Activated B cell treated with CpG ODN at 0.5 μM for 24 hours (primary cell): ENCODE data around the gene HIVEP3. TPM values are rescaled to one million over a fixed set of nuclear protein-coding genes. Genes with fewer than 3 reads are reported as not detected.

Experiments used
- ATAC-seq: fragments of 200-7000 bp; cut with Tn5 transposase; one replicate; pipeline ENCODE4 v1.10.0; 2021; ENCODE audit warnings: low read depth, mild to moderate bottlenecking, moderate library complexity
- CTCF ChIA-PET: fragments of 350-600 bp; sonication (Branson Sonifier 250); formaldehyde crosslinking; loops from one replicate; lab custom pipeline; 2021; ENCODE audit warnings: antibody characterized with exemption; lab: Charles Lee
- POLR2A ChIA-PET: fragments of 350-600 bp; sonication (Branson Sonifier 250); formaldehyde crosslinking; loops from one replicate; lab custom pipeline; 2021; ENCODE audit warnings: antibody characterized with exemption; lab: Charles Lee
- DNase-seq: peaks from one replicate; pipeline ENCODE4 v3.0.0; 2022
- H3K27ac Mint-ChIP-seq: one replicate; pipeline ENCODE4 v1.8.0; 2020; ENCODE audit warnings: mixed read lengths
- H3K27me3 Mint-ChIP-seq: one replicate; pipeline ENCODE4 v1.8.0; 2021; ENCODE audit warnings: mixed read lengths
- H3K36me3 Mint-ChIP-seq: one replicate; pipeline ENCODE4 v1.8.0; 2021; ENCODE audit warnings: low read depth, mixed read lengths
- H3K4me1 Mint-ChIP-seq: one replicate; pipeline ENCODE4 v1.8.0; 2021; ENCODE audit warnings: mixed read lengths
- H3K4me3 Mint-ChIP-seq: one replicate; pipeline ENCODE4 v1.8.0; 2020; ENCODE audit warnings: mild to moderate bottlenecking, mixed read lengths
- H3K9me3 Mint-ChIP-seq: one replicate; pipeline ENCODE4 v1.8.0; 2020; ENCODE audit warnings: mixed read lengths
- CTCF ChIP-seq: fragments of 200-600 bp; IDR thresholded peaks from one replicate; pipeline ENCODE4 v1.8.0; 2022; ENCODE audit warnings: antibody characterized with exemption, mild to moderate bottlenecking
- intact Hi-C: fragments of 100-400 bp; cut with micrococcal nuclease; formaldehyde crosslinking; loops from one replicate; pipeline ENCODE4 v1.15.1; 2024
- total RNA-seq: library from RNA; stranded (reverse); gene quantifications from 2 replicates; pipeline ENCODE4 v1.2.3, GENCODE V29; 2022

Gene HIVEP3
- total RNA-seq, 1 donor from 2014 or later, result 14.4 TPM

DNA sequence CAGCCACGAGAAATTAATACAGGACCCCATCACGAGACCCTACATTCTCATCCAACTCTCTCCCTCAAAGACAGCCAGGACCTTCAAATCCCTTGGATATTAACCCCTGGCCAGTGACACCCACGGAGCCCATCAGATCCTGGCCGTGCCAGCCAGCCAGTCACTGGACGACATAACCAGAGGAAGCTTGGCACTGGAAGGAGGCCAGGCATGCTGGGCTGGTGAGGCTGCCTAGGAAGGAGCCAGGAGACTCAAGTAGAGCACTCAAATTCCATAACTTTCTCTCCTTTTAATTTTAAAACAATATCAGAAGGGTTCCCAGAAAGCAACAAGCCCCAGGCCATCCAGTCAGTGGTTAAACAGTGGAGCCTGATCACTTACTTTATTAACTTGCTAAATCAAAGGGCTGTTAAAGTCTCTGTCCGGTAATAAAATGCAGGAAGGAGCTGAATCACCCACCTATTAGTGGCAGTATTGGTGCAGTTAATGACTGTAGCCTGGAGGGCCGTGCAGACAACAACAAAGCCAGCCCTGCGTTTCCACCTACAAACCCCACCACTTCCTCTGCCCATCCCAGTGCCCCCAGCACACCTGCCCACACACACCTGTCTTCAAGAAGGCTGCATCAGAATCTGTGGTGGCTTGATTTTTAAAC lies 78.0 kb downstream of the HIVEP3 start:
- peaks cover 1% of the 10 kb centered on the region for H3K27me3 Mint-ChIP-seq
- no peak overlapping the region for H3K27ac Mint-ChIP-seq
- ChIA-PET POLR2A (no interaction called here), CTCF (no interaction called here)
- intact Hi-C loops, result no loop called here
- ATAC-seq (no peak), DNase-seq (no peak)
- H3K4me1 Mint-ChIP-seq, result peaks cover 5% of the 10 kb centered on the region
- H3K36me3 Mint-ChIP-seq, result no peaks in the 10 kb centered on the region
- H3K9me3 Mint-ChIP-seq, result no peaks in the 10 kb centered on the region
- no peak overlapping the region for H3K4me3 Mint-ChIP-seq
- no peak for TF ChIP-seq CTCF

DNA sequence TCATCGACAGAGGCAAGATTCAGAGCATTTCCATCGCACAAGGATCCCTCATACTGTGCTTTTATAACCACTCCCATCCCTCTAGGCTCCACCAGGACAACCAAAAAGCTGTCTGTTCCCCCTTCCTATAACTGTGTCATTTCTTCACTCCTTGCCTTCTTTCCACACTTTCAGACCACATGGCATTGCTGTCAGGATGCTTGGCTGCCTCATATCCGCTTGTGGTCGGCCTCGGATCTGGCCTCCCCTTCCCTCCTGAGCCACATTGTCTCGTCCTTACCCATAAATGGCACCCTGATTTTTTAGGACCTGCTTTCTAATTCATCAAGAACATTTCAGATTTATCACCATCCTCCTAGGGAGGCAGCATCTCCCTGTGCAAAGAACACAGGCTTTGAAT lies 80.5 kb downstream of the HIVEP3 start:
- Mint-ChIP-seq H3K27ac (no peak overlapping the region), H3K27me3 (peaks cover 1% of the 10 kb centered on the region), H3K4me3 (no peak overlapping the region), H3K4me1 (peaks cover 5% of the 10 kb centered on the region), H3K9me3 (no peaks in the 10 kb centered on the region), H3K36me3 (no peaks in the 10 kb centered on the region)
- no peak for TF ChIP-seq CTCF
- CTCF ChIA-PET, result no interaction called here
- POLR2A ChIA-PET, result no interaction called here
- ATAC-seq, result no peak
- intact Hi-C loops, result no loop called here
- DNase-seq, result no peak

DNA sequence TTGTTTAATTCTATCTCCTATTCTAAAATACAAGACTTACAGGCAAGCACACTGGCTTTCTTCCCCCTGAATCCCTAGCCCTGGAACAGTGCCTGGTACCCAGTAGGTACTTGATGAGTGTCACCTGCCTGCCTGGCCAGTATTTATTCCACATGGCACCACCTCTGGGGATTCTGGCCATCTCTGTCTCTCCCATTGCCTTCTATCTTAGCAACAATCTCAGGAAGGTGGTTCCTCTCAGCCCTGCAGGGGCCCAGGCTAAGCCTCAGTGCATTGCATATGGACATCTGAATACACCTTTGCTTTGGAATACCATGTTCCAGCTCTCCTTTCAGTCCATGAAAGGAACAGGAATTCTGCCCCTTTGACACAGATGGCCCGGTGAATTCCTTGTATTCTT lies 81.0 kb downstream of the HIVEP3 start:
- Mint-ChIP-seq H3K9me3 (no peaks in the 10 kb centered on the region), H3K27ac (no peak overlapping the region), H3K27me3 (peaks cover 1% of the 10 kb centered on the region), H3K4me1 (peaks cover 5% of the 10 kb centered on the region), H3K36me3 (no peaks in the 10 kb centered on the region), H3K4me3 (no peak overlapping the region)
- DNase-seq (no peak), ATAC-seq (no peak)
- POLR2A ChIA-PET, result no interaction called here
- CTCF ChIA-PET, result no interaction called here
- intact Hi-C loops, result no loop called here
- TF ChIP-seq CTCF, result no peak

GRCh38 chr1:41835485-41835884 lies 83.2 kb downstream of the HIVEP3 start:
- Mint-ChIP-seq H3K4me3 (no peak overlapping the region), H3K27me3 (peaks cover 1% of the 10 kb centered on the region), H3K4me1 (no peaks in the 10 kb centered on the region), H3K36me3 (no peaks in the 10 kb centered on the region), H3K9me3 (no peaks in the 10 kb centered on the region), H3K27ac (no peak overlapping the region)
- intact Hi-C loops, result no loop called here
- ATAC-seq (no peak), DNase-seq (no peak)
- ChIA-PET POLR2A (no interaction called here), CTCF (no interaction called here)
- no peak for TF ChIP-seq CTCF

DNA sequence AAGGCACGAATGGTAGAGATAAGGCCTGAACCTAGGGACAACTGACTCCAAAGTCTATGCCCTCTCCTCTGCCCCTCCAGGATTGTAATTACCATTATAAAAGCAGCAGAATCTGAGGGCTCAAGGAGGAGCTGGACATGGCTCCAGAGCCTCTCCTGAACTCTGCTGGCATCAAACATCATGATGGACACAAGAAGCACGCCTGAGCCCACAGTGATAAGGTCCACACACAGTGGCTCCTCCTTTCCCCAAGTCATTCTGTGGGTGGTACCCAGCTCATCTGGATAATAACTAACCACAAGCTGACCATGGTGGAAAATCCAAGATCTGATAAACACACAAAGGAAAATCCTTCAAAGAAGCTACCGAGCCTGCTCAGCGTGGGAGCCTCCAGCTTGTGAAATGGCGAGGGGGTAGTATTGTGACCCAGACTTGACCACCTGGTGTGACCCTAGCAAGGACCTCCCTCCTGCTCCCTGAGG lies 85.2 kb downstream of the HIVEP3 start:
- no peaks in the 10 kb centered on the region for H3K4me1 Mint-ChIP-seq
- TF ChIP-seq CTCF, result no peak
- no peak for ATAC-seq
- ChIA-PET POLR2A (no interaction called here), CTCF (no interaction called here)
- no peak overlapping the region for H3K4me3 Mint-ChIP-seq
- no peaks in the 10 kb centered on the region for H3K27me3 Mint-ChIP-seq
- H3K9me3 Mint-ChIP-seq, result no peaks in the 10 kb centered on the region
- no peak for DNase-seq
- H3K36me3 Mint-ChIP-seq, result no peaks in the 10 kb centered on the region
- intact Hi-C loops, result no loop called here
- H3K27ac Mint-ChIP-seq, result no peak overlapping the region
